ENCODE results near the gene NIT1.

GRCh38 chr1:161137881-161138280, 20.0 kb downstream of the NIT1 start:
- TF ChIP-seq, protein P1, sequence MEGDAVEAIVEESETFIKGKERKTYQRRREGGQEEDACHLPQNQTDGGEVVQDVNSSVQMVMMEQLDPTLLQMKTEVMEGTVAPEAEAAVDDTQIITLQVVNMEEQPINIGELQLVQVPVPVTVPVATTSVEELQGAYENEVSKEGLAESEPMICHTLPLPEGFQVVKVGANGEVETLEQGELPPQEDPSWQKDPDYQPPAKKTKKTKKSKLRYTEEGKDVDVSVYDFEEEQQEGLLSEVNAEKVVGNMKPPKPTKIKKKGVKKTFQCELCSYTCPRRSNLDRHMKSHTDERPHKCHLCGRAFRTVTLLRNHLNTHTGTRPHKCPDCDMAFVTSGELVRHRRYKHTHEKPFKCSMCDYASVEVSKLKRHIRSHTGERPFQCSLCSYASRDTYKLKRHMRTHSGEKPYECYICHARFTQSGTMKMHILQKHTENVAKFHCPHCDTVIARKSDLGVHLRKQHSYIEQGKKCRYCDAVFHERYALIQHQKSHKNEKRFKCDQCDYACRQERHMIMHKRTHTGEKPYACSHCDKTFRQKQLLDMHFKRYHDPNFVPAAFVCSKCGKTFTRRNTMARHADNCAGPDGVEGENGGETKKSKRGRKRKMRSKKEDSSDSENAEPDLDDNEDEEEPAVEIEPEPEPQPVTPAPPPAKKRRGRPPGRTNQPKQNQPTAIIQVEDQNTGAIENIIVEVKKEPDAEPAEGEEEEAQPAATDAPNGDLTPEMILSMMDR (IDR thresholded peaks at IDR 0.05), result no peak
- TF ChIP-seq ELF4 (CRISPR knock-in tag; IDR thresholded peaks at IDR 0.05; ENCODE audit: low read depth) (no peak), NFYB (CRISPR knock-in tag; conservative IDR thresholded peaks at IDR 0.05; ENCODE audit: low read depth) (no peak)

Data from WTC11 (cell line).